Ascending aorta (tissue), 2 donors: ENCODE data around the gene NBAS. TPM values are rescaled to one million over a fixed set of nuclear protein-coding genes. Genes with fewer than 3 reads are reported as not detected.

ENCODE experiments used
- DNase-seq, 2 donors: peaks; one replicate each; pipeline ENCODE4 v3.0.0-alpha.2; 2019; ENCODE audit warnings: low spot score in 2 of 2
- H3K27ac ChIP-seq, 2 donors: fragments of 200-600 bp; sonication (generic); one replicate each; pipeline ENCODE4 v1.5.1; 2016 to 2017; ENCODE audit warnings: mild to moderate bottlenecking in 1 of 2
- H3K27me3 ChIP-seq: fragments of 200-600 bp; sonication (generic); one replicate; pipeline ENCODE4 v1.5.1; 2017
- H3K36me3 ChIP-seq, 2 donors: fragments of 200-600 bp; sonication (generic); one replicate each; pipeline ENCODE4 v1.5.1; 2016
- H3K4me1 ChIP-seq, 2 donors: fragments of 200-600 bp; sonication (generic); one replicate each; pipeline ENCODE4 v1.5.1; 2016 to 2017; ENCODE audit warnings: mild to moderate bottlenecking in 1 of 2
- H3K4me3 ChIP-seq, 2 donors: fragments of 200-600 bp; sonication (generic); one replicate each; pipeline ENCODE4 v1.5.1; 2016 to 2017; ENCODE audit warnings: mild to moderate bottlenecking in 1 of 2
- H3K9me3 ChIP-seq, 2 donors: fragments of 200-600 bp; sonication (generic); one replicate each; pipeline ENCODE4 v1.5.1; 2016
- intact Hi-C: fragments of 100-400 bp; cut with DNase I; formaldehyde crosslinking; loops from one replicate; pipeline ENCODE4 v1.15.1; 2023
- total RNA-seq: library from RNA; depleted of rRNA; stranded (reverse); fragments of >200 nt; gene quantifications from one replicate; pipeline ENCODE4 v1.1.0, GENCODE V29; 2016
- TF ChIP-seq, protein P1 (sequence below), 3 experiments: fragments of 200-600 bp in 2 of 3; fragments of 450-650 bp in 1 of 3; sonication (generic) in 2 of 3; IDR thresholded peaks; one replicate each; pipeline ENCODE4 v1.5.1; 2016 to 2019; ENCODE audit warnings: antibody characterized with exemption in 3 of 3, mild to moderate bottlenecking in 1 of 3, moderate library complexity in 1 of 3

NBAS gene
- total RNA-seq, 1 donor from 2014 or later, result 37.1 TPM

DNA sequence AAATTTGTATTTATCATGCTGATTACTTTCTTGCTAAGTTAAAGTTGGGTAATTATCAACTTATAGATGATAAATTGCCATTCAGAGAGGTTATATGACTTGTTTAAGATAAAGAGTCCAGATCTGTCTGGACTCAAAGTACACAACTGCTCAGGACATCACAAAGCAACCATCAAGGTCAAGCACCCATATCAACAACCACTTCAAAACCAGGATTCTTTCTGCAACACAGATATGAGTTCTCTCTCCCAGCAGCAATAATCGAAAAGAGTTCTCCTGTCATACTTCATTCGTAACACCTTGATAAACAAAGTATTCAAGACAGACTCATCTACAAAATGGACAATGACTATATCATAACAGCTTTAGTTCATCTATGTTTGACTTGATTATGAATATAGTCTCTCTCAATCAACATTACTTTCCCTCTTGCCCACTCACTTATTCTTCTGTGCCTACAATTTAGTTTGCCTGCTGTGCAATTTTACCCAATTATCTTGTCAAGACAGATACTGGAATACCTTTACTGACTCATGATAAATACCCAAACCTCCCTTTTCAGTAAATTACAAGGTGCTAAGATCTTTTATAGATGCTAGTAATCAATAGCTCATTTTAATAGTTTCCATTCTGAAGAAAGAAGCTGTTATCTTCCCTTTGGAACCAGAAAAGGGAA lies 281.8 kb downstream of the NBAS start:
- no peaks in the 10 kb centered on the region for H3K4me1 ChIP-seq
- H3K27me3 ChIP-seq, result no peaks in the 10 kb centered on the region
- H3K4me3 ChIP-seq, result no peak overlapping the region
- TF ChIP-seq, protein P1, sequence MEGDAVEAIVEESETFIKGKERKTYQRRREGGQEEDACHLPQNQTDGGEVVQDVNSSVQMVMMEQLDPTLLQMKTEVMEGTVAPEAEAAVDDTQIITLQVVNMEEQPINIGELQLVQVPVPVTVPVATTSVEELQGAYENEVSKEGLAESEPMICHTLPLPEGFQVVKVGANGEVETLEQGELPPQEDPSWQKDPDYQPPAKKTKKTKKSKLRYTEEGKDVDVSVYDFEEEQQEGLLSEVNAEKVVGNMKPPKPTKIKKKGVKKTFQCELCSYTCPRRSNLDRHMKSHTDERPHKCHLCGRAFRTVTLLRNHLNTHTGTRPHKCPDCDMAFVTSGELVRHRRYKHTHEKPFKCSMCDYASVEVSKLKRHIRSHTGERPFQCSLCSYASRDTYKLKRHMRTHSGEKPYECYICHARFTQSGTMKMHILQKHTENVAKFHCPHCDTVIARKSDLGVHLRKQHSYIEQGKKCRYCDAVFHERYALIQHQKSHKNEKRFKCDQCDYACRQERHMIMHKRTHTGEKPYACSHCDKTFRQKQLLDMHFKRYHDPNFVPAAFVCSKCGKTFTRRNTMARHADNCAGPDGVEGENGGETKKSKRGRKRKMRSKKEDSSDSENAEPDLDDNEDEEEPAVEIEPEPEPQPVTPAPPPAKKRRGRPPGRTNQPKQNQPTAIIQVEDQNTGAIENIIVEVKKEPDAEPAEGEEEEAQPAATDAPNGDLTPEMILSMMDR (IDR thresholded peaks at IDR 0.05), result no peak
- no peak for DNase-seq
- no peak overlapping the region for H3K27ac ChIP-seq
- H3K9me3 ChIP-seq, result no peaks in the 10 kb centered on the region
- H3K36me3 ChIP-seq, result peaks cover 12 to 27% of the 10 kb centered on the region in 2 donors
- intact Hi-C loops, result no loop called here

DNA sequence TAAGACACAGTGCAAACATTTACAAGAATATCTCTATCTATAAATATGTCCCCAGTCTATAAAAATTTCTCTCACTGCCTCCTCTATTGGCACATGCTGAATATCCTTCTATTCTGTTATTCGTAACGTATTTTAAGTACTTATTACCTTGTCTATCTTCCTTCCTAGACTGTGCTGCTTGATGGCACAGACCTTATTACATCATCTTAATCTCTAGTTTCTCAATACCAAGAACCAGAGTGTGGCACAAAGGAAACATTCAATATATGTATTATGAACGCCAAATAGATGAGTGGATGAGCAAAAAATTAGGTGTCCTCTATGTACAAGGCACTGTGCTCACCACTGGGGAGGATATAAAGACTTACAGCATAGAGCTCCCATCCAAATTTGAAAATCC lies 282.8 kb downstream of the NBAS start:
- Histone ChIP-seq H3K36me3 (peaks cover 11 to 24% of the 10 kb centered on the region in 2 donors), H3K27ac (no peak overlapping the region), H3K4me1 (no peaks in the 10 kb centered on the region), H3K27me3 (no peaks in the 10 kb centered on the region), H3K9me3 (no peaks in the 10 kb centered on the region), H3K4me3 (no peak overlapping the region)
- intact Hi-C loops, result no loop called here
- TF ChIP-seq, protein P1 (IDR thresholded peaks at IDR 0.05), result no peak
- no peak for DNase-seq

DNA sequence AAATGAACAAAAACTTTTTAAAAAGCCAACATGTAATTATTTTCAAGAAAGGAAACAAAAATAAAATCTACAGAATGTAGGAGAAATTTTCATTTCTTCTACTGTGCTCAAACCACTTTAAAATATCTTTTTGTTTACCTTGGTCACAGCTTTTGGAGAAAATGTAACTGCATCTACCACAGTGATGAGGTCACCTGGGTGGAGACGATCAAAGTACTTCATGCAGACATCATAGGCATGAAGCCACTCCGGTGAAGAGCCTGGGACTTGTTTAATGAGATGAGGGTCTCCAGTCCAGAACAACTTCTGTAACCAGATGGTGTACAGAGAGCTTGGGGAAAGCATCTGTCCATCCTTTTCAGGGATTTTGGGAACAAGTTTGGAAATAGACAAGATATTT lies 285.8 kb downstream of the NBAS start:
- TF ChIP-seq, protein P1 (IDR thresholded peaks at IDR 0.05), result no peak
- H3K36me3 ChIP-seq, result peaks cover 9 to 21% of the 10 kb centered on the region in 2 donors
- H3K4me1 ChIP-seq, result no peaks in the 10 kb centered on the region
- intact Hi-C loops, result no loop called here
- H3K27me3 ChIP-seq, result no peaks in the 10 kb centered on the region
- H3K9me3 ChIP-seq, result no peaks in the 10 kb centered on the region
- H3K4me3 ChIP-seq, result no peak overlapping the region
- no peak overlapping the region for H3K27ac ChIP-seq
- no peak for DNase-seq

DNA sequence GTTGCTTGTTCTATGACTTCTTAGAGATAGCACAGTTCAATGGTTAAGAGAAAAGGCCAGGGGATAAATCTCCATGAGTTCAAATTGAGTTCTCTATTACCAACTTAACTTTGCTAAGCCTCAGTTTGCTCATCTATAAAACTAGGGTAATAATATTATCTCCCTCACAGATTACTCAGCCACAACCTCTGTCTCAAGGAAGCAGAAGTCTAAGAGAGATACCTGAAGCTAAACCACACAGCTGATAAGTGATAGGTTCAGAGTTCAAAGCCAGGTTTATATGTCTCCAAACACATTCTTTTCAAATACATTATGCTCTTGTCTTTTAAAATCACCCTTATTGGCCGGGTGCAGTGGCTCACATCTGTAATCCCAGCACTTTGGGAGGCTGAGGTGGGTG lies 287.7 kb downstream of the NBAS start:
- TF ChIP-seq, protein P1 (IDR thresholded peaks at IDR 0.05), result no peak
- Histone ChIP-seq H3K9me3 (no peaks in the 10 kb centered on the region), H3K4me1 (no peaks in the 10 kb centered on the region), H3K4me3 (no peak overlapping the region), H3K27ac (no peak overlapping the region), H3K27me3 (no peaks in the 10 kb centered on the region), H3K36me3 (peaks cover 9 to 21% of the 10 kb centered on the region in 2 donors)
- intact Hi-C loops, result no loop called here
- no peak for DNase-seq

DNA sequence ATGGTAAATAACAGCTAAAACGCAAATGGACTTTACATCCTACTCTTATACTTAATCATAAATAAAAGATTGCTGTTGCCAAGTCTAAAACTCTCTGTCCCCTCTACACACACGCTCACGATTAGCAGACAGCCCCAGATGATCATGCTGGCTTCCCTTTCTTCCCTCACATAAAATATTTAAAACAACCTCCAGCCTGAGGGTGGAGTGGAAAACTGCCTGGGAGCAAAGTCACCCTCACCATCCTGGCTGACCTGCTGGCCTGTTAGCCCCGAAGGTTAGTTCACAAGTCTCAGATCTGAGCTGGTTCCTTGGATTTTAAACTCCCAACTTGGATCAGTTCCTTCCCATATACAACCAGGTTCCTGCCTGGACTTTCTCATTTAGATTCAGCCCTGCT lies 288.2 kb downstream of the NBAS start:
- peaks cover 9 to 21% of the 10 kb centered on the region in 2 donors for H3K36me3 ChIP-seq

More for the DNA sequence above, 288.2 kb downstream of the NBAS start:
- no peaks in the 10 kb centered on the region for H3K4me1 ChIP-seq
- DNase-seq, result no peak
- H3K27me3 ChIP-seq, result no peaks in the 10 kb centered on the region
- H3K27ac ChIP-seq, result no peak overlapping the region
- TF ChIP-seq, protein P1 (IDR thresholded peaks at IDR 0.05), result no peak
- H3K9me3 ChIP-seq, result no peaks in the 10 kb centered on the region
- intact Hi-C loops, result no loop called here
- H3K4me3 ChIP-seq, result no peak overlapping the region
